ELF-1 (cell line): ENCODE results near the gene TKTL1.

Experiments used
- DNase-seq: peaks from one replicate; pipeline ENCODE4 v3.0.0-alpha.2; 2016; ENCODE audit warnings: low read depth, low spot score

Gene TKTL1

GRCh38 chrX:154360155-154360713 is 64.6 kb downstream of the TKTL1 start:
- DNase-seq = no peak

GRCh38 chrX:154362085-154362742 is 66.6 kb downstream of the TKTL1 start:
- no peak for DNase-seq

GRCh38 chrX:154363706-154364439 is 68.3 kb downstream of the TKTL1 start:
- no peak for DNase-seq

- peak; percentile 42 for DNase-seq
Measured at GRCh38 chrX:154365052-154365600, 69.5 kb downstream of the TKTL1 start.

GRCh38 chrX:154365997-154366665 is 70.5 kb downstream of the TKTL1 start:
- no peak for DNase-seq

- no peak for DNase-seq
Measured at GRCh38 chrX:154366666-154367055, 71.1 kb downstream of the TKTL1 start.

- no peak for DNase-seq
Measured at GRCh38 chrX:154367474-154368308, 72.1 kb downstream of the TKTL1 start.

DNA sequence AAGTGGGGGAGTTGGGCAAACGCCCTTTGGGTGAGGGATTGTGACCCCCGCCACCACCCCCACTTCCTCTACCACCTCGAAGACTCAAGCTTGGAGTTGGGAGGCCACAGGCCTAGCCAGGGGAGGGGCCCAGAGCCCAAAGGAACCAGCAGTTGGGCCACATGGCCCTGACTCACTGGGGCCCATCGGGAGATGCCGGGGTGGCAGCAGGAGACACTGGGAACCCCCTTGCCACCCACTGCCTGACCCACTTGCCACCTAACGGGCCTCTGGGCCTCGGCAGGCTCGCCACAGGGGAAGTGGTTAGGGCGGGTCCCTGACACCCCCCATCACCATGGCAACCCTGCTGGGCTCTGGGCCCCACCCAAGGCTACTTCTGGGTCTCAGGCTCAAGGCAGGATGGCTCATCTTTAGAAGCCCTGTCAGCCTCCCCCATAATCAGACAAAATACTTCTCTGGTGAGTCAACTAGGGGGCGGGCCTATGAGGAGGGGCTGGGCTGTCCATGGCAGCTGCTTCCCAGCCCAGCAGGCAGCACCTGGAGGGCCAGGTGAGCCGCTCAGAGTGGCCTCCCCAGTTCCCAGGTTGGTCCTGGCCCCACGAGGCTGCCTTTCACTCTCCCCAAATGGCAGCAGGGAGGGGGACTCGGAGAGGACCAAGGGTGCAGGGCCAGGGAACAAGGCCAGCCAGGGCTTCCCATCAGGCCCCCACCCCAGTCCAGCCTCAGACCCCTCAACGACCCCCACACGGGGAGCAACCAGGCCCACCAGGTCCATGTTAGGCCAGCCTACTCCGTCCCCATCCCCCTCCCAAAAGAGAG is 73.2 kb downstream of the TKTL1 start:
- DNase-seq = peak; percentile 90

GRCh38 chrX:154369449-154370299 is 74.1 kb downstream of the TKTL1 start:
- peak; percentile 97 for DNase-seq

DNA sequence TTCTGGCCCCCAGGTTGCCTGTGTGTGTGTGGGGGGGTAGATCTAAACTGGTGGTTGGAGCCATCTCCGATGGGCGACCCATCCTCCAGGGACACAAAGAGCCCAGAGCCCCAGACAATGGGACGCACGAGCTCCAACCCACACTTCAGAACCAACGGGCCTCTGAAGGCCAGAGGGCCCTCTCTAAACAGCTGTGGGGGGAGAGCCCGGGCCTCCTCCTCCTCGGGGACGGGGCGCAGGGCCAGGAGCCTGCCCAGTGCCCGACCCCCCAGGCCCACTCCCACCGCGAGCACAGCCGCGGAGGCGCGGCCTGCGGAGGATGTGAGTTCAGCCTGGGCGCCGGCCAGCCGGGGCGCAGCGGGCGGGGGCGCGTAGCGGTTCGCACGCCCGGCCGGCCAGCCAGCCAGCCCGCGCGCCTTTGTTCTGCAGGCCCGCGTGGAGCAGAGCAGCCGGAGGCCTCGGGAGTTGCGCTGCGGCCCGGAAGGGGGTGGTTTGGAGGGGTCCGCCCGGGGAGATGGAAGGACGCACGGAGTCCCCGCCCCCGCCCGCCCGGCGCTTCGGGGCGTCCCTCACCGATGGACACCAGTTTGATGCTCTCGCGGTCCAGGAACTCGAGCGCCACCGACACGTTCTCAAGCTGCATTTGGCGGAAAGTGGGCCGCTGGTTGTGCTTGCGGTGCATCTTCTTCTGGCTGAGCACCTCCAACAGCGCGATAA is 74.9 kb downstream of the TKTL1 start:
- peak; percentile 41 for DNase-seq

GRCh38 chrX:154371017-154371788 is 75.6 kb downstream of the TKTL1 start:
- peak; percentile 96 for DNase-seq

DNA sequence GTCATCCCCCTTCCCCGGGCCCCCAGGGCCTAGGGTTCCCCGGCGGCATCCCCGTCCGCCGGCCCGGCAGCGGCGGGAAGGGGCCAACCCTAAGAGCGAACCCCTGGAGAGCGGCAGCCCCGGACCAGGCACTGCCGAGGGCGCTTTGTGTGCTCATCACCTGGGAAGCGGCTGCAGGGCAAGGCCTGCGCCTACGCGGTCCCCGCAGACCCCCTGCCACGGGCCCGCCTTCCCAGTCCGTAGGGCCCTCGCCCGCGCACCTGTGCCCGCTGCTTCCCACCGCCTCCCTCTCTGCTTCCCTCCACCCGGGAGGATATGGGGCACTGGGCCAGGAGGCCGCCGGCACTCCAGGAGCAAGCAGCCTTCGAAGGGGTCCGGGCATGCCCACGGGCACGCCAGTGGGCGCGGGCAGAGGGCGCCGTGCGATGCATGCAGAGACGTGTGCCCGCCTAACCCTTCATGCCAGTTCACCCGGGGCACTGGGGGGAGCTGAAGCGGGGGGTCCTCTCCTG is 76.2 kb downstream of the TKTL1 start:
- no peak for DNase-seq

DNA sequence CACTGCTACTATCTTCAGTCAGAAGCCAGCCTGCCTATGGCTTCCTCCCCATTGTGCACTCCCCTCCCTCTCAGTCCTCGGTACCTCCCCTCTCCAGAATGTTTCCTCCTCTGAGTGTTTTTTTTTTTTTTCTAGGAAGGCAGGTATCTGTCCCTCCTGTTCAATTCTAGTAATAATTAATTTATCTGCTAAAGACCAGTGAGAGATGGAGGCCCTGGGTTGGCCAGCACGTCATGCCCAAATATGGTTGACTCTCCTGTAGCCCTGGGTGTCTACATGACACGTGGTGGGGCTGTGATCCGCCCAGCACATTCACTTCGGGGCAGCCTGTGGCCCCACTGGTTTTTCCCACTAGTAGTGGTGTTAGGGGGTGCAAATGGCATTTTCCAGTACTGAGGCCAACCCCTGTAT is 77.0 kb downstream of the TKTL1 start:
- DNase-seq = peak; percentile 58

DNA sequence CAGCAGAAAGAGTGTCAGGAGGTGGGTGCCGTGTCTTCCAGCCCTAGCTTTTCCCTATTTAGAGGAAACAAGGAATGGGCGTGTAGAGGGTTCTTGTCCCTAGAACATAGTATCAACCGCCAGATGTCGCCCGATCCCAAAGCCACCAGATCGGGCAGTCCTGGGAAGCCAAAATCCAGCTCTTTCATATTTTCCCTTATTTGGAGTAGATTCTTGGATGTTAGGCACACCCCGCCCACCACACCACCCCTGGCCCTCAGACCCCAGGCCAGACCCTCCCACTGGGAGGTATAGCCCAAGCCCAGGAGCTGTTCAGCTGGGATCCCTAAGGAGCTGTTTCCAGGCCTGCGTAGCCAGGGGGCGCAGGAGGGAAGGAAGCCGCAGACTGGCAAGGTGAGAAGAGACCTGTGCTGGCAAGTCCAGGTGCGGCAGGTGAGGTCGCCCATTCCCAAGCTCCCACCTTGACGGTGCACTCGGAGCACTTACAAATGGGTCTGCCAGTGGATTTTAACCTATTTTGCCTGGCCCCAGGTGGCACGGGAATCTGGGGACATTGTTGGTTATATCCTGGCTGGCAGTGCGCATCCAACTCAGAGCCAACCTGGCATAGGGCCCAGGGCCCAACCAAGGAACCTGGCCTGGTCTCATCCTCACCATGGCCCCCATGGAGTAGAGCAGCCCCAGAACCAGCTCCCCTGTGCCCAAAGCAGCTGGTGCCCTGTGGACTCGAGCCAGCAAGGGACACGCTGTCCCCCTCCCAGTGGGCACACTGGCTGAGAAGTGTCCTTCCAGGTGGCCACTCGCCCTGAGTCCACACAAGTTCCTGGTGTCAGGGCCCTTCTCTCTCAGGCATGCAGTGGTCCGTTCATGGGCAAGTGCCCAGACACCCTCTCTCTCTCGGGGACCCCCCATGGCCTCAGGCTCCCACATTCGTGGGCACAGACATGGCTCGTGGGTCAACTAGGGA is 78.0 kb downstream of the TKTL1 start:
- peak; percentile 96 for DNase-seq

GRCh38 chrX:154374313-154375155 is 78.9 kb downstream of the TKTL1 start, which contains the start of gene FLNA:
TSS of gene FLNA (minus strand) at chrX:154374634. CDS start at chrX:154371245, 3,389 bp downstream.
- peak; percentile 75 for DNase-seq

- DNase-seq = no peak
Measured at GRCh38 chrX:154375156-154375504, 79.5 kb downstream of the TKTL1 start.
